Measurements from ENCODE around the gene BCLAF3.

- TF ChIP-seq CTCF (IDR thresholded peaks at IDR 0.05 in 2 of 3, conservative IDR thresholded peaks at IDR 0.05 in 1 of 3; ENCODE audit: borderline replicate concordance in 1 of 3, insufficient read depth in 1 of 3, low read depth in 2 of 3, low read length in 2 of 3) (no peak), EGR1 (IDR thresholded peaks at IDR 0.05; ENCODE audit: low read depth) (no peak)
Observed at GRCh38 chrX:20015422-20015821, 24.6 kb upstream of the BCLAF3 start.
